Measurements from ENCODE around the gene NCF2.
A peak's percentile ranks its signal among the peaks of the same experiment; 100 is the strongest.

The NCF2 gene

DNA sequence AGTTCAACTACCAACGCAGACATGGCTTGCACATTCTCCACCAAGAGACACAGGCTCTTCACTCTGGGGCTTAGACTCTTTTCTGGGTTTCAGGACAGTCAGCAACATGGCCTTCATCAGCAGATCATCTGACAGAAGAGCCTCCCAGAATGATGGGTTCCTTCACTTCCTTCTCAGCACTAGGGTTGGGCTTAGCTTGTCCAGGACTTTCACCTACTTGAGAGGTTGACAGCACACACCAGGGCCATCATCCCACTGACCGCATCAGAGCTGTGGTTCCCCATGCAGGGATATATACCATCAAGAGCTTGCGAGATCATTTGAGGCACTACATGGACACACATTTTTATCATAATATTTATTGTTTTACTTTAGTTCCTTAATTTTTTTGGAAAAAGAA lies 10.4 kb upstream of the NCF2 start:
- Mint-ChIP-seq H3K9me3 (peaks cover 4% of the 10 kb centered on the region), H3K27ac (peak overlapping the region; percentile 37), H3K36me3 (no peaks in the 10 kb centered on the region), H3K27me3 (no peaks in the 10 kb centered on the region), H3K4me1 (peaks cover 43% of the 10 kb centered on the region), H3K4me3 (no peak overlapping the region)
- ATAC-seq: no peak

- peak overlapping the region; percentile 37 for H3K27ac Mint-ChIP-seq
- H3K4me1 Mint-ChIP-seq: peaks cover 41% of the 10 kb centered on the region
- no peaks in the 10 kb centered on the region for H3K36me3 Mint-ChIP-seq
- H3K27me3 Mint-ChIP-seq: no peaks in the 10 kb centered on the region
- H3K4me3 Mint-ChIP-seq: no peak overlapping the region
- H3K9me3 Mint-ChIP-seq: peaks cover 4% of the 10 kb centered on the region
- no peak for ATAC-seq
Observed at GRCh38 chr1:183600136-183600535, 9.9 kb upstream of the NCF2 start.

DNA sequence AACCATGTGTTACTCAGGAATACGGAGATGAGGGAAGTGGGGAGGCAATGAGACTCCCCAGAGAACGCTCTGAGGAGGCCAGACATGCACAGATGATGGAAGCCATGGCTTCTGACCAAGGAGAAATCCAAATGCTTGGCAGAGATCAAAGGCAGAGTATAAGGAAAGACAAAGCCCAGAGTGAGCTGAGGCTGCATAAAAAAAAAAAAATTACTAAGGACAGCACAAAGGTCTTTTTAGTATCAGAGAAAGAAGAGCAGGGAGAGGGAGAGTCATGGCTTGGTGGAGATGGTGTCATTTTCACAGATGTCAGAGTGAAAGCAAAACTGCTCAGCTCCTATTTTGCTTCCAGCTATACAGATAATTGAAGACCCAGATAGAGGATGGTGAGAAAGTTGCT lies 8.1 kb upstream of the NCF2 start:
- Mint-ChIP-seq H3K4me1 (peaks cover 29% of the 10 kb centered on the region), H3K27me3 (no peaks in the 10 kb centered on the region), H3K36me3 (no peaks in the 10 kb centered on the region), H3K4me3 (no peak overlapping the region), H3K27ac (peak overlapping the region; percentile 65), H3K9me3 (no peaks in the 10 kb centered on the region)
- ATAC-seq: peak; percentile 58

GRCh38 chr1:183597656-183598347 lies 7.5 kb upstream of the NCF2 start:
- peak overlapping the region; percentile 65 for H3K27ac Mint-ChIP-seq
- no peaks in the 10 kb centered on the region for H3K27me3 Mint-ChIP-seq
- no peaks in the 10 kb centered on the region for H3K36me3 Mint-ChIP-seq
- no peak for ATAC-seq
- H3K4me1 Mint-ChIP-seq: peaks cover 29% of the 10 kb centered on the region
- H3K4me3 Mint-ChIP-seq: no peak overlapping the region
- H3K9me3 Mint-ChIP-seq: no peaks in the 10 kb centered on the region

DNA sequence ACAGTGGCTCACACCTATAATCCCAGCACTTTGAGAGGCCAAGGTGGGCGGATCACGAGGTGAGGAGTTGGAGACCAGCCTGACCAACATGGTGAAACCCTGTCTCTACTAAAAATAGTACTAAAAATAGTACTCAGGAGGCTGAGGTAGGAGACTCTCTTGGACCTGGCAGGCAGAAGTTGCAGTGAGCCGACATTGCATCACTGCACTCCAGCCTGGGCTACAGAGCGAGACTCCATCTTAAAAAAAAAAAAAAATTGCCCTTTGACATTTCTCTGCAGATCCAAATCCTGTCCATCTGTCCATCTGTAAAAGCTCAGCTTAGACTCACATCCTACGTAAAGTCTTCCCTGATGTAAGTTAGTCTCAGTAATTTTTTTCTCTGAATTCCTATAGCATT lies 6.2 kb upstream of the NCF2 start:
- no peaks in the 10 kb centered on the region for H3K9me3 Mint-ChIP-seq
- no peak for ATAC-seq
- H3K4me1 Mint-ChIP-seq: peaks cover 31% of the 10 kb centered on the region
- H3K4me3 Mint-ChIP-seq: no peak overlapping the region
- no peaks in the 10 kb centered on the region for H3K36me3 Mint-ChIP-seq
- H3K27ac Mint-ChIP-seq: no peak overlapping the region
- no peaks in the 10 kb centered on the region for H3K27me3 Mint-ChIP-seq

GRCh38 chr1:183595537-183595936 lies 5.3 kb upstream of the NCF2 start:
- Mint-ChIP-seq H3K36me3 (no peaks in the 10 kb centered on the region), H3K27ac (no peak overlapping the region), H3K4me3 (no peak overlapping the region), H3K9me3 (no peaks in the 10 kb centered on the region), H3K27me3 (no peaks in the 10 kb centered on the region), H3K4me1 (peaks cover 38% of the 10 kb centered on the region)
- no peak for ATAC-seq

- peak overlapping the region; percentile 85 for H3K27ac Mint-ChIP-seq
- H3K27me3 Mint-ChIP-seq: no peaks in the 10 kb centered on the region
- H3K36me3 Mint-ChIP-seq: no peaks in the 10 kb centered on the region
- H3K9me3 Mint-ChIP-seq: no peaks in the 10 kb centered on the region
- H3K4me1 Mint-ChIP-seq: peaks cover 53% of the 10 kb centered on the region
- ATAC-seq: peak; percentile 74
- peak overlapping the region; percentile 30 for H3K4me3 Mint-ChIP-seq
Observed at GRCh38 chr1:183593356-183593755, 3.1 kb upstream of the NCF2 start.

DNA sequence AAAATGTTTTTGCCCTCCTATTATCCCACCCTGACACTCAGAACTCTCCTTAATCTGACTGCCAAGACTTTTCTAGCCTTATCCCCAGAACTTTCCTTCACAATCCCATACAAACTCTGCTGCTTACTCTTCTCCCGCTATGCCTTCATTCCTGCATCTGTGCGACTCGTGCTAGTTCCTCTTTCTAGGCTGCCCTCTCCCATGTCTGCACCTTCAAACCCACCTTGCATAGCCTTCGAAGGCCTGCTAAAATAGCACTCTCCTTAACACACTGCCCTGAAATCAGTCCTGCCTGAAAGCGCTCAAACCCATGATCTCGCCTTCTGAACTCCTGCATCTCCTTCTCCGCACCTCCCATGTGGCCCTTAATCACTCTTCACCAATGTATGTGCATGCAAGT lies 2.5 kb upstream of the NCF2 start:
- ATAC-seq: no peak
- Mint-ChIP-seq H3K27me3 (no peaks in the 10 kb centered on the region), H3K9me3 (no peaks in the 10 kb centered on the region), H3K4me1 (peaks cover 48% of the 10 kb centered on the region), H3K27ac (peak overlapping the region; percentile 85), H3K36me3 (no peaks in the 10 kb centered on the region), H3K4me3 (peak overlapping the region; percentile 0)

DNA sequence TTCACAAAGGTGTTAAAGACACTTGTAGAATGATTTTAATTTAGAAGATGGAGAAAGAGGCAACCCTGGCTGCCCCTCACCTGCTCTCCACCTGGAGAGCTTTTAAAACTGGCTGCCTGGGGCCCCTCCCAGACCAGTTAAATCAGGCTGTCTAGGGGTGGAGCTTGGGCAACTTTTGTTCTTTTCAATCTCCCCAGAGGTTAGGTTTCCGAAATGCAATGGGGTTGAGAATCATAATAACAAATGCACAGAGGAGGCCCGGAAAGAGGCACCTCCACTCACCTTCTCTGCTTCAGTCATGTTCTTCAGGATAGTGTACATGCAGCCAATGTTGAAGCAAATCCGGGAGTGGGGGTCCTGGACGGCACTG lies 400 bp downstream of the NCF2 start:
- H3K27me3 Mint-ChIP-seq: no peaks in the 10 kb centered on the region
- no peaks in the 10 kb centered on the region for H3K9me3 Mint-ChIP-seq
- peak overlapping the region; percentile 87 for H3K4me3 Mint-ChIP-seq
- peak; percentile 69 for ATAC-seq
- peaks cover 52% of the 10 kb centered on the region for H3K4me1 Mint-ChIP-seq
- H3K36me3 Mint-ChIP-seq: peaks cover 22% of the 10 kb centered on the region
- H3K27ac Mint-ChIP-seq: peak overlapping the region; percentile 85

GRCh38 chr1:183589384-183589783 lies 875 bp downstream of the NCF2 start:
- Mint-ChIP-seq H3K4me3 (peak overlapping the region; percentile 87), H3K27me3 (no peaks in the 10 kb centered on the region)

GRCh38 chr1:183588827-183589226 lies 1.4 kb downstream of the NCF2 start:
- Mint-ChIP-seq H3K9me3 (no peaks in the 10 kb centered on the region), H3K27ac (peak overlapping the region; percentile 85)

More at GRCh38 chr1:183589384-183589783, 875 bp downstream of the NCF2 start:
- H3K36me3 Mint-ChIP-seq: peaks cover 25% of the 10 kb centered on the region
- H3K27ac Mint-ChIP-seq: peak overlapping the region; percentile 85
- H3K9me3 Mint-ChIP-seq: no peaks in the 10 kb centered on the region
- no peak for ATAC-seq
- H3K4me1 Mint-ChIP-seq: peaks cover 56% of the 10 kb centered on the region

GRCh38 chr1:183586926-183587325 lies 3.3 kb downstream of the NCF2 start:
- peaks cover 43% of the 10 kb centered on the region for H3K4me1 Mint-ChIP-seq

More at GRCh38 chr1:183588827-183589226, 1.4 kb downstream of the NCF2 start:
- H3K4me3 Mint-ChIP-seq: peak overlapping the region; percentile 87
- no peak for ATAC-seq
- no peaks in the 10 kb centered on the region for H3K27me3 Mint-ChIP-seq
- H3K36me3 Mint-ChIP-seq: peaks cover 28% of the 10 kb centered on the region
- peaks cover 54% of the 10 kb centered on the region for H3K4me1 Mint-ChIP-seq

GRCh38 chr1:183586455-183586854 lies 3.8 kb downstream of the NCF2 start:
- H3K9me3 Mint-ChIP-seq: no peaks in the 10 kb centered on the region
- H3K4me3 Mint-ChIP-seq: no peak overlapping the region
- no peak overlapping the region for H3K27ac Mint-ChIP-seq
- peaks cover 42% of the 10 kb centered on the region for H3K4me1 Mint-ChIP-seq
- peaks cover 48% of the 10 kb centered on the region for H3K36me3 Mint-ChIP-seq
- H3K27me3 Mint-ChIP-seq: no peaks in the 10 kb centered on the region
- ATAC-seq: no peak

More at GRCh38 chr1:183586926-183587325, 3.3 kb downstream of the NCF2 start:
- no peaks in the 10 kb centered on the region for H3K27me3 Mint-ChIP-seq
- no peak overlapping the region for H3K27ac Mint-ChIP-seq
- no peak for ATAC-seq
- H3K36me3 Mint-ChIP-seq: peaks cover 45% of the 10 kb centered on the region
- H3K9me3 Mint-ChIP-seq: no peaks in the 10 kb centered on the region
- H3K4me3 Mint-ChIP-seq: no peak overlapping the region

DNA sequence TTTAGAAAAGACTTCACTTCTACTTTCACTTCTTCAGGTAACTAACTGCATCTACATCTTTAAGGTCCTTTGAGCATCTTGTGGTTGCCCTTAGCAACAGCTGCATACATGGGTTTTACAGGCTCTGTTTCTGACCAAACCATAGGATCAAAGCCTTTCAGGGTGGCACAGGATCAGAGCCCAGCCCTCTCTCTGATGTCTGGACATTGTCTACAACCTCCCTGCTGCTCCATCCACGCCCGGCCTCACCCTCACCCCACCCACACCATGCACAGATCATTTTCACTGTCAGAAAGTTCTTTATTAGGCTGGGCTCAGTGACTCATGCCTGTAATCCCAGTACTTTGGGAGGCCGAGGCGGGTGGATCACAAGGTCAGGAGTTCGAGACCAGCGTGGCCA lies 5.2 kb downstream of the NCF2 start:
- no peak overlapping the region for H3K27ac Mint-ChIP-seq

GRCh38 chr1:183584147-183584546 lies 6.1 kb downstream of the NCF2 start:
- Mint-ChIP-seq H3K36me3 (peaks cover 48% of the 10 kb centered on the region), H3K27ac (no peak overlapping the region), H3K4me1 (peaks cover 38% of the 10 kb centered on the region), H3K4me3 (no peak overlapping the region), H3K27me3 (no peaks in the 10 kb centered on the region), H3K9me3 (no peaks in the 10 kb centered on the region)
- ATAC-seq: no peak

More for the DNA sequence above, 5.2 kb downstream of the NCF2 start:
- H3K4me3 Mint-ChIP-seq: no peak overlapping the region
- H3K9me3 Mint-ChIP-seq: no peaks in the 10 kb centered on the region
- ATAC-seq: no peak
- H3K4me1 Mint-ChIP-seq: peaks cover 42% of the 10 kb centered on the region
- H3K36me3 Mint-ChIP-seq: peaks cover 48% of the 10 kb centered on the region
- no peaks in the 10 kb centered on the region for H3K27me3 Mint-ChIP-seq

GRCh38 chr1:183583466-183583865 lies 6.8 kb downstream of the NCF2 start:
- H3K27ac Mint-ChIP-seq: no peak overlapping the region
- peaks cover 50% of the 10 kb centered on the region for H3K36me3 Mint-ChIP-seq
- no peaks in the 10 kb centered on the region for H3K9me3 Mint-ChIP-seq
- no peak for ATAC-seq
- no peaks in the 10 kb centered on the region for H3K27me3 Mint-ChIP-seq
- H3K4me3 Mint-ChIP-seq: no peak overlapping the region
- H3K4me1 Mint-ChIP-seq: peaks cover 32% of the 10 kb centered on the region

All from stimulated activated memory B cell treated with anti-CD40 and anti-IgM and Interleukin-4, amounts not matched to agents 10 μg/mL and 1 μg/mL and 100 μg/mL, for 72 hours (primary cell).